Measurements from ENCODE around the gene USP6NL. TPM values are rescaled to one million over a fixed set of nuclear protein-coding genes. Genes with fewer than 3 reads are reported as not detected.

The USP6NL gene
- total and polyA plus RNA-seq, 2 of the 8 experiments (the other 6 are each of a cell fraction or from before 2014, with no cell fraction given), result 10.9 to 28.8 TPM

DNA sequence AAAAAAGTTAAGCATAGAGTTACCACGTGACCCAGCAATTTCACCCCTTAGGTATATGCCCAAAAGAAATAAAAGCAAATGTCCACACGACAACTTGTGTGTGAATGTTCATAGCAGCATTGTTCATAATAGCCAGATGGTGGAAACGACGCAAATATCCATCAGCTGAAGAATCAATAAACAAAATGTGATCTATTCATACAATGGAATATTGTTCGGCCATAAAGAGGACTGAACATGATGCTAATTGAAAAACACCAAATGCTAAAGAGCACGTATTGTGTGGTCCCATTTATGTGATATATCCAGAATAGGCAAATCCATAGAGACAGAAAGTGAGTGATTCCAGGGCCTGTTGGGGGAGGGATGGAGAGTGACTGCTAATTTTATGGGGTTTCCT is 18.3 kb upstream of the USP6NL start:
- FAIRE-seq, result no peak
- Histone ChIP-seq H2AFZ (ENCODE audit: low read length) (no peak overlapping the region), H3K27ac (ENCODE audit: low read depth, low read length) (no peak overlapping the region), H3K79me2 (ENCODE audit: control insufficient read depth in 1 of 2, insufficient read depth in 2 of 2, low read length in 2 of 2) (no peaks in the 10 kb centered on the region), H4K91ac (replicated peaks; ENCODE audit: insufficient read length, low read length) (no peak overlapping the region), H3K4me1 (replicated peaks in 1 of 4; ENCODE audit: control insufficient read depth in 3 of 4, insufficient read depth in 4 of 4, low read length in 3 of 4) (no peaks in the 10 kb centered on the region), H3K56ac (replicated peaks; ENCODE audit: insufficient read length, low read depth, low read length) (no peak overlapping the region), H2BK15ac (ENCODE audit: low read length) (no peak overlapping the region), H3K14ac (ENCODE audit: insufficient read length) (no peak overlapping the region), H3K27me3 (replicated peaks in 1 of 4; ENCODE audit: control insufficient read depth in 3 of 4, extremely low read depth in 1 of 4, insufficient read depth in 3 of 4, low read length in 3 of 4) (no peaks in the 10 kb centered on the region), H4K8ac (ENCODE audit: extremely low read depth, insufficient read depth, low read length) (no peak overlapping the region), H2BK120ac (replicated peaks; ENCODE audit: low read depth, low read length) (no peak overlapping the region), H2BK12ac (ENCODE audit: low read depth, low read length) (no peak overlapping the region), H2BK20ac (ENCODE audit: low read length) (no peak overlapping the region), H3K4me3 (ENCODE audit: extremely low read depth in 1 of 4, insufficient read depth in 2 of 4, low read depth in 3 of 4, low read length in 4 of 4) (no peak overlapping the region), H4K5ac (ENCODE audit: insufficient read length, low read depth, low read length) (no peak overlapping the region), H2BK5ac (ENCODE audit: low read depth, low read length) (no peak overlapping the region), H3K9ac (replicated peaks in 1 of 4; ENCODE audit: extremely low read depth in 1 of 4, low read depth in 3 of 4, low read length in 3 of 4) (no peak overlapping the region), H3K4me2 (ENCODE audit: insufficient read depth in 1 of 2, low read depth in 2 of 2, low read length in 2 of 2) (no peak overlapping the region), H3K18ac (ENCODE audit: extremely low read depth, low read length) (no peak overlapping the region), H4K20me1 (replicated peaks in 1 of 2; ENCODE audit: control insufficient read depth in 1 of 2, insufficient read depth in 2 of 2, low read length in 2 of 2) (no peaks in the 10 kb centered on the region), H3K79me1 (ENCODE audit: low read depth, low read length) (no peaks in the 10 kb centered on the region), H3K23me2 (ENCODE audit: low read depth, low read length) (no peaks in the 10 kb centered on the region), H3K9me3 (ENCODE audit: insufficient read depth in 2 of 2, low read depth in 1 of 2, low read length in 1 of 2) (no peaks in the 10 kb centered on the region), H2AK5ac (ENCODE audit: low read depth, low read length) (no peak overlapping the region), H3K4ac (replicated peaks; ENCODE audit: insufficient read length, low read depth, low read length) (no peak overlapping the region), H3K23ac (ENCODE audit: insufficient read length) (no peak overlapping the region), H3K36me3 (ENCODE audit: control insufficient read depth in 2 of 4, insufficient read depth in 4 of 4, low read length in 3 of 4) (no peaks in the 10 kb centered on the region)
- DNase-seq (ENCODE audit: low read depth in 1 of 2, low spot score in 2 of 2), result no peak
- ChIA-PET CTCF (ENCODE audit: partially characterized antibody) (interaction anchor here (1.6 kb wide), 1 partner anchor 128 kb away, joined by 3 read pairs; no protein-coding TSS in a partner anchor), POLR2A (ENCODE audit: partially characterized antibody) (no interaction called here)
- WGBS, 2 experiments (ENCODE audit: extremely low coverage in 1 of 2, insufficient coverage in 1 of 2, insufficient read length in 1 of 2, insufficient replicate concordance in 2 of 2, low coverage in 1 of 2, low lambda C conversion rate in 2 of 2, missing lambda C conversion rate in 1 of 2), result 91% methylated on average over 6 of the region's 6 CpGs; no CpG with 5 or more reads in 1 of the 2 experiments
- TF ChIP-seq POU5F1 (IDR thresholded peaks at IDR 0.05; ENCODE audit: low read depth, low read length), result no peak
- no peak for TF ChIP-seq BCL11A (IDR thresholded peaks at IDR 0.05; ENCODE audit: low read depth in 2 of 2, low read length in 2 of 2)
- TF ChIP-seq, protein P1, sequence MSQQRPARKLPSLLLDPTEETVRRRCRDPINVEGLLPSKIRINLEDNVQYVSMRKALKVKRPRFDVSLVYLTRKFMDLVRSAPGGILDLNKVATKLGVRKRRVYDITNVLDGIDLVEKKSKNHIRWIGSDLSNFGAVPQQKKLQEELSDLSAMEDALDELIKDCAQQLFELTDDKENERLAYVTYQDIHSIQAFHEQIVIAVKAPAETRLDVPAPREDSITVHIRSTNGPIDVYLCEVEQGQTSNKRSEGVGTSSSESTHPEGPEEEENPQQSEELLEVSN (IDR thresholded peaks at IDR 0.05), result no peak
- TF ChIP-seq SIX5 (IDR thresholded peaks at IDR 0.05; ENCODE audit: low read depth, low read length), result no peak
- TF ChIP-seq TEAD4 (IDR thresholded peaks at IDR 0.05; ENCODE audit: low read depth, low read length), result no peak
- TF ChIP-seq, protein P2, sequence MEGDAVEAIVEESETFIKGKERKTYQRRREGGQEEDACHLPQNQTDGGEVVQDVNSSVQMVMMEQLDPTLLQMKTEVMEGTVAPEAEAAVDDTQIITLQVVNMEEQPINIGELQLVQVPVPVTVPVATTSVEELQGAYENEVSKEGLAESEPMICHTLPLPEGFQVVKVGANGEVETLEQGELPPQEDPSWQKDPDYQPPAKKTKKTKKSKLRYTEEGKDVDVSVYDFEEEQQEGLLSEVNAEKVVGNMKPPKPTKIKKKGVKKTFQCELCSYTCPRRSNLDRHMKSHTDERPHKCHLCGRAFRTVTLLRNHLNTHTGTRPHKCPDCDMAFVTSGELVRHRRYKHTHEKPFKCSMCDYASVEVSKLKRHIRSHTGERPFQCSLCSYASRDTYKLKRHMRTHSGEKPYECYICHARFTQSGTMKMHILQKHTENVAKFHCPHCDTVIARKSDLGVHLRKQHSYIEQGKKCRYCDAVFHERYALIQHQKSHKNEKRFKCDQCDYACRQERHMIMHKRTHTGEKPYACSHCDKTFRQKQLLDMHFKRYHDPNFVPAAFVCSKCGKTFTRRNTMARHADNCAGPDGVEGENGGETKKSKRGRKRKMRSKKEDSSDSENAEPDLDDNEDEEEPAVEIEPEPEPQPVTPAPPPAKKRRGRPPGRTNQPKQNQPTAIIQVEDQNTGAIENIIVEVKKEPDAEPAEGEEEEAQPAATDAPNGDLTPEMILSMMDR (IDR thresholded peaks at IDR 0.05; ENCODE audit: control extremely low read depth in 1 of 3, insufficient read depth in 1 of 3, low read depth in 1 of 3, low read length in 3 of 3), result no peak
- no peak for TF ChIP-seq RNF2 (IDR thresholded peaks at IDR 0.05; ENCODE audit: borderline replicate concordance, low read depth, low read length, missing control alignments, poor library complexity, severe bottlenecking)
- TF ChIP-seq RXRA (IDR thresholded peaks at IDR 0.05; ENCODE audit: insufficient read depth, low read depth, low read length), result no peak
- TF ChIP-seq SRF (IDR thresholded peaks at IDR 0.05; ENCODE audit: low read depth, low read length), result no peak
- TF ChIP-seq SP4 (IDR thresholded peaks at IDR 0.05; ENCODE audit: low read length), result no peak
- TF ChIP-seq KDM1A (IDR thresholded peaks at IDR 0.05; ENCODE audit: borderline replicate concordance, low read length), result no peak
